ENCODE measurements around the gene WDFY2.

Gene WDFY2

DNA sequence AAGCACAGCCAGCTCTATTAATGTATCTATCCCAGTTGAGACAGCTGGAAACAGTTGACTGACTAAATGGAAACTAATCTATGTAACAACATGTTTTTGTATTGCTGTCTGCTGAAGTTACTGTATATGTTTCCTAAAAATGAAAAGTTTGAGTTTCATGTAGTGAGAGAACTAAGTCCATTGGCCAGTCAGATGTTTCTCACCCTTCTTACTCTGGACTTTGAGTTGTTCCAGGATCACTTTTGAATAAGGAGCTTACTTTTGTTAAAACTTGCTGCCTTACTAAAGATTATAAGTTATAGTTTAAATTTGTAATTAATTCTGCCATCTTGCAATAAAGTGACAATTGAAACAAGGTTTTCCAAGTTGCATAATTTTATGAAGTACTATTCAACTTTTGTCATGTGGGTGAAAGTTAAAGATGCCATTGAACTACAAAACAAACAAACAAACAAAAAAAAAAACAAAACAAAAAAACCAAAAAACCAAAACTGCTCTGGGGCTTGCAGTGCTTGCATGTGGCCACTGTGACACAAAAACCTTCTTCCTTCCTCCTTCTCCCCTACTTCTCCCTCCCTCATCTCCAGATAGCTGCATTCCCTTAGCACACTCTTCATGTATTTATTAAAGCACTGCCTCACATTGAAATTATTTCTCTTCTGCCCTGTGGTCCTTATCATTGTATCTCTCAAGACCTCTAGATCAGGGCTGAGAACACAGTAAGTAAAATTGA is 15.3 kb downstream of the WDFY2 start:
- DNase-seq (ENCODE audit: low spot score), result no peak

DNA sequence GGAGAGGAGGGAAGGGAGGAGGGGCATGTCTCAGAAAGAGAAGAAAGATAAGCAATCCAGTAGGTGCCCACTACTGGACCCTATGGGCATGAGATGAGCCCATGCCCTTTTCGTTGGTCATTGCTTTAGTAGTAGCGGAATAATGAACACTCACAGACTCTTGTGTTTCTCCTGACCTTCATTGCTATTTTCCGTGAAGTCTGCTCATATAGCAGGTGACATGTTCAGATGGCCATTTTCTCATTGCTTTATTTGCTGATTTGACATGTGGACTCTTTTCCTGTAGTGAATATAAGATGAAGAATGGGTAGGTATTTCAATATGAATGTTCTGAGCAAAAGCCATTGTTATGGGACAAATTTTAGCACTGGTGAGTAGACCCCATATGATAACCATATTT is 16.4 kb downstream of the WDFY2 start:
- no peak for DNase-seq (ENCODE audit: low spot score)

DNA sequence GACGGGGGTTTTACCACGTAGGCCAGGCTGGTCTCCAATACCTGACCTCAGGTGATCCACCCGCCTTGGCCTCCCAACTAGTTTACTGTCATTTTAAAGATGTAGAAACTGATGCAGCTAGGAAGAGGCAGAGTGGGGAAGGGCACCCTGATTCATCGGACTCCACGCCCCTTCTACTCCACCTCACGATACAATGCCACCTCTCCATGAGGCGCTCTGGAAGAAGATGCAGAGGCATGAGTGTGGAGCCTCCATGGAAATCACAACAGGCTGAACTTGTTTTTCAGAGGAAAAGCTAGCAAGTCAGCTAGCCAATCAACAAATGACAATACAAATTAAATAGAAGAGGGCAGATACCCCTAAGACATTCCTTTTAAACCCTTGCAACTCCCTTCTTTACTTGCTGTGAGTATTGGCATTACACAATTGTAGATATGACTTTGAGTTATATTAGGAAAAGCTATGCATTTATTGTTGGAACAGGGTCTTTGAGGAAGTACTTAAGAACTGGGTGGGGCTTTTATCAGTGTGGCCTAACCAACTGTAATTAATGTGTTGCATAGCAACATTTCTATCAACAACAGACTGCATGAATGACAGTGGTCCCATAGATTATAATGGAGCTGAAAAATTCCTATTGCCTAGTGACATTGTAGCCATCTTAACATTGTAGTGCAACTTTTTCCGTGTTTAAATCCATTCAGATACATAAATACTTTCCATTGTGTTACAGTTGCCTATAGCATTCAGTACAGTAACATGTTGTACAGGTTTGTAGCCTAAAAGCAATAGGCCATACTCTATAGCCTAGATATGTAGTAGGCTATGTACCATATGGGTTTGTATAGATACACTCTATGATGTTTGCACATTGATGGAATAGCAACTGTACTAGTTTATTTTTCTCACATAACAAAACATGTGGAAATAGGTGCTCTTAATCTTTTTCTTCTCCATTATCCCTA is 17.6 kb downstream of the WDFY2 start:
- DNase-seq (ENCODE audit: low spot score), result no peak

DNA sequence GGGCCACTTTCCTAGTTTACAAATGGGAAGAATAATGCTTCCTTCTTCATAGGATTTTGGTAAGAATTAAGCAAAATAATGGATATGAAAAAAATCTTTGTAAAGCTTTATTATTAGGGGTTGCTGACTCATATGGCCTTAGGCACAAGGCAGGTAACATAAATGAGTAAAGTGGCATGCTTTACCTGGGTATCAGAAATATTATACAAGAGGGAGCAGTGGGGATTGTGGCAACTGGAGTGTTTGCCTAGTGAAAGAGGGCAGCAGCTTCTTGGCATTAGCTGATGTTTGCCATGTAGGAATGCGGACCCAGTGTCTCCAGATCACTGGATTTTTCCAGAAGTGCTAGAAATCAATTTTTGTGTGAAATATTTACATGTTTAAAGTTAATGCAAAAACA is 19.5 kb downstream of the WDFY2 start:
- no peak for DNase-seq (ENCODE audit: low spot score)

DNA sequence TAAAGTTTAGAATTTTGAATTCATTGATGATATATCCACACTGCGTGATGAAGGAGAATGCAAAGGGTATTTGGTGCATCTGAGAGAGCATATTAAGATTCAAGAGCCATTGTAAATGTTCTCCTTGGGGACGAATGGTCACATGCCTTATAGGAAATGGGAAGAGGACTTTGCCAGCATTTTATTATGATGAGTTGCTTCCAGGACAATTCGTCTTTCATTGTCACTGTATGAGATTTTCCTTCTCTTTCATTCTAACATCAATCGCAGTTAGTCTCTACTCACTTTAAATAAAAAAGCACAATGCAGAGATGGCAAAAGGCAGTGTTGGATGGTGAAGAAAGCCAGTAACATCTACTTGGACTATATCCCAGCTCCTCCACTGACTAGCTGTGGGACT is 21.4 kb downstream of the WDFY2 start:
- no peak for DNase-seq (ENCODE audit: low spot score)

DNA sequence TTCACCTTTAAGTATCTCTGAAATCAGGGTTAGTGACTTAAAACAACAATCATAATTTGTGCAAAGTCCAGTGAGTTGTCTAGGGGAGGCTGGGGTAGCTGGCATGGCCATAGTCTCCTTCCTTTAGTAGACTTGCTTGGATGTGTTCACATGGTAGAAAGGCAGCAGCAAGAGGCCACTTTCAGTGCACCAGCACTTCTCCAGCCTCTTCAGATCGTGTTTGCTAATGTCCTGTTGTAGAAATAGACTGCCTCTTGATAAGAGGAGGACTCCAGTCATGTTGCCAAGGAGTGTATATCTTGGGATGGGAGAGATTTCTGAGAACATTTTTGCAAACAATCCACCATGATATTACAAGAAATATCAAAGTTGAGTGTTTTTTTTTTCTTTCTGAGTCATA is 22.9 kb downstream of the WDFY2 start:
- DNase-seq (ENCODE audit: low spot score), result no peak

DNA sequence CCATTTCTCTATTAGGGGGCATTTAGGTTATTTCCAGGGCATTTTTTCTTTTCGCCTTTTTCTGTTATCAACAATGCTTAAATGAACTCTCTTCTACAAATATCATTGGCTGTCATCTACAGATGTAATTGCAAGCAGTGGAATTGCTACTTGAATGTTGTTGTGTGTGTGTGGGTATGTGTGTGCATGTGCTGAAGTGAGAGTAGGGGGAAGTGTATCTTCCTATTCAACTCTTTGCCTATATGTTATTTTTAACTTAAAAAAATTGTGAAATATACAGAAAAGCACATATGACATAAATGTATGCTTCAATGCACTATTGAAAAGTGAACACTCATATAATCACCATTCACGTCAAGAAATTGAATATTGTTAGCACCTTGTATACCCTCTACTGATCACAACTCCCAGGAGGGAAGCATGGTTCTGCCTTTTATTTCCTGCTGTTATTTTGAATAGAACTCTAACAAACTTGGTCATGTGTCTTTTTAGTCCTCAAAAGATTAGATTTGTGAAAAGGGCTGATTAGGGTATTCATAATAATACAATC is 24.7 kb downstream of the WDFY2 start:
- no peak for DNase-seq (ENCODE audit: low spot score)

DNA sequence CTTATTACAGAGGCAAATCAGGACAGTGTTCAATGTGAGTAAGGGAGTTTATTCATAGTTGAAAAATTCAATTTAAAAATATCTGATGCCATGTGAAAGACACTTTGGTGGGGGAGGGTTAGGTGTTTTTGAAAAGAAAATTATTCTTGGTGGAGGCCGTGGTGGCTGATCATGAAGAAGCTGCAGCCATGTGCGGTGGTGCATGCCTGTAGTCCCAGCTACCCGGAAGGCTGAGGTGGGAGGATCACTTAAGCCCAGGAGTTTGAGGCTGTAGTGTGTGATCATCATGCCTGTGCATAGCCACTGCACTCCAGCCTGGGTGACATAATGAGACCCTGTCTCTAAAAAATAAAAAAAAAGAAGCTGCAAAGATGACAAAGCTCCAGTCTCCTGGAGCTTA is 28.6 kb downstream of the WDFY2 start:
- no peak for DNase-seq (ENCODE audit: low spot score)

DNA sequence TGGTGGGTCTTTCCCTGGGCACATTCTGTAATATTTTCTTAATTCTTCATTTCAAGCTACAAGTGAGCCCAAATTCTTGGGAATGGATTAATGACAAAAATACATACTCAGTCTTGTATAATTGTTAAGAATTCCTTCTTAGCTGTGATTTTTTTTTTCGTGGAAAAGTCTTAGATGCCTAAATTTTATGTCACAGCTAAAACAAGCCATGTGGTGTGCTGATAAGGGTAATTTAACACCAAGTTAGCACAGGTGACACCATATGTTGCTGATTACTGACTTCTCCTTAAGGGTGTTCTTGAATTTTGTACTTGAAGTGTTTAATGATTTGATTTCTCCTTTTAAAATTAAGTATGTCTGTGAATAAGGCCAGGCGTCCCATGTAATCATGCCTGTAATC is 29.3 kb downstream of the WDFY2 start:
- DNase-seq (ENCODE audit: low spot score), result no peak

DNA sequence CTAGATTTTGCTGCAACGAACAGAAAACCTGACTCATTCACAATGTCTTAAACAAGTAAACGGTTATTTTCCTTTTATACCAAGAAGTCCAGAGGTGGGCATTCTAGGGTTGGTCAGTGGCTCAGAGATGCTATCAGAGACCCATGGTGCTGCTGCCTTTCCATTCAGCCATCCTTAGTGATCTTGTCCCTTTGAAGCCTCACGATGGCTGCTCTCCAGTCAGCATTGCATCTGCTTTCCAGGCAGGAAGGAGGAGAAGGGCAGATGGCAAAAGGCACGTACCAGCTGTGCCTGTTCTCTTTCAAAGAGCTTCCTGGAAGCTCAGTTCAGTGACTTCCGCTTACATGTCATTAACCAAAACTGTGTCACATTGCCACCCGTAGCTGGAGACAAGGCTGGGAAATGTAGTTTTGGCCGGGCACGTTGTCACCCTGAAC is 30.1 kb downstream of the WDFY2 start:
- DNase-seq (ENCODE audit: low spot score), result peak; percentile 73

DNA sequence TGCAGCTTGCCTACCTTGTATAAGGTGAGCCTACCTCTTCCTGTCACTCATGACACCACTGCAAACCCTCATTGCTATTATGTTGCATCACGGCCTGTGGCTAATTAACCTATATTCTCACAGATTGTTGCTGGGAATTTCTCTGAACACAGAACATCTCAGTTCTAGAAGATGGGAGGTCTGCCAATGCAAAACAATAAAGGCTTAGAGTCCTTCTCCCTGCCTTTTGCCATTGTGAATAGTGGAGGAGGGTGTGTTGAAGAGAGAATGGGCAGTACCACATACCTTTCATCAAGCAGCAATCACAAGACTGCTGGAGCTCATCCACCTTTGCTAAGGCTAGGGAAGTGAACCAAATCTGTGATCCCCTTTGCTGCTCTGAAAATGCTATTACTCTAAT is 34.4 kb downstream of the WDFY2 start:
- no peak for DNase-seq (ENCODE audit: low spot score)

DNA sequence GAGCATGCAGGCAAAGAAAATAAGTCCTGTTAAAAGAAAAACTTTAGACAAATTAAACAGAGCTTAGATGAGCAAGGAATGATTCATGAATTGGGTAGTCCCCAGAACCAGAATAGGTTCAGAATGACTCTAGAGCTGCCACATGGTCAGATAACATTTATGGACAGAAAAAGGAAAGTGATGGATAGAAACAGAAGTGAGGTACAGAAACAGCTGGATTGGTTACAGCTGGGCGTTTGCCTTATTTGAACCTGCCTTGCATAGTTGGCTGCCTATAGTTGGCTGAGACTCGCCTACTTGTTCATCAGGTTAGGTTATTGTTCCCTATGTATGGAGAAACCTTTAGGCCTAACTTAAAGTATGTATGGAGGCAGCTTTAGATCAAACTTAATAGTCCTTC is 35.4 kb downstream of the WDFY2 start:
- DNase-seq (ENCODE audit: low spot score), result no peak

DNA sequence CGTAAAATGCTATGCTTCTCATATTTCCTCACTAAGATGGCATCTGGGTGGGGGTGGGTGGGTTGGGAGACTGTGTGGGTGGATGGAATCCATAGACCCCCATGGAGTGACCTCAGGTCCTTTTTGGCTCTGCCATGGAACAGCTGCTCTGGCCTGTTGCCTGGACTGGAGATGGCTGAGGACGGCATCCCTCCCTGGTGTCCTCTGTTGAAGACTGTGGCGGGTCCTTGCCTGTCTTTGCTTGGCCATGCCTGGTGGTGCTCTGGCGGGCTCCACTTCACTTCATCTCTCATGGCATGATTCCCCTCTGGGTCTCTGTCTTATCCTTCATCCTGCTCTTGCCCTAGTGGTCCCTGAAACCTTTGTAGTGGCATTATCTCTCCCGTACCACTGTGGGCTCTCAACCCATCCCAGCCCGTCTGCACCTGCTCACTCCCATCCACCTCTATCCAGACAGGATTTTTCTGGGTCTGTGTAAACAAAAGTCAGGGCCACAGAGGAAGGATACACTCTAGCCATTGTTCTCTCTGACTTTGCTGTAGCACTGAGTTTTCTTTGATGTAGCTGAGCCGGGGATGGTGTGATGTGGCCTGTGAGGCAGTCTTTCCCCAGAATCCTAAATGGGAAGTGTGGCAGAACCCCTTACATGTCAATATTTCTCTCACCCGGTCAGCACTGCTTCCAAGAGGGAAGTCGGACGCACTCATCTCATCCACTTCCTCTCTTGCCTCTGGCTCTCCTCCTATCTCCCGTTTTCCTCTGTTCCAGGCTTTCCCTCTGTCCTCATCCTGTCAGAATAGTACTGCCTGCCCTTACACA is 36.1 kb downstream of the WDFY2 start:
- no peak for DNase-seq (ENCODE audit: low spot score)

DNA sequence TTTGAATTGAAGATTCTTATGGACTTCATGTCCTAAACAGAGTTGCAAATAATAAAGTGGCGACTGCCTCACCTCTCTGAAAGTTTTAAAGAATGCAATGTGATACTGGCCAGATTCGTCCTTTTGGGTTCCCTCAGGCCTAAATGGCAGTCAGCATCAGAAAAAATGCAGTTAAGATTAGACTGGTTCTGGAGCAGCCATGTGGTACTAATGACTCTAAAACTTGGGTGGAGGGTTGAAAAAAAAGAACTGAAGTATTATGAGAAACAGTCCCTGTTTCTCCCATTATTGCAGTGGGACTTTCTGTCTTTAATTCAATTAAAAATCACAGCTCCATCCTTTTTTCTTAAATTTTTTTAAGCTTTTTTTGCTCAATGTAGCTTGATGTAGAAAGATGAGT is 37.3 kb downstream of the WDFY2 start:
- no peak for DNase-seq (ENCODE audit: low spot score)

DNA sequence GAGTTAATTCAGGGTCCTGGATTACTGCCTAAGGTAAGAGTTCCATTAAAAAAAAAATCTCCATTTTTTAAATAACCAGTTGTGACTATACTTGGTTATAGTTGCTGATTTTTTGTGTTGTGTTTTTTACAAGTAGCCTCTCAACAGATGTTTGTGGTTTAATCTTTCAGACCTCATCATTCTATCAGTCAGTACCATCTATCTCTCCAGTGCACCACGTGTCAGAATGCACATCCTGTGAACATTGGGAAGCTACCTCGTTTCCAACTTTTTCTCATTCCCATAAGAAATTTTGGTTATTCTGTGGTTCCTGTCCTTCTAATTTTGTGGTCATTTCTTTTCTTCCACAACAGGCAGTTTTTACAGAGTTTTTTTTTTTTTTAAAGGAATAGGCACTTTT is 39.2 kb downstream of the WDFY2 start:
- no peak for DNase-seq (ENCODE audit: low spot score)

DNA sequence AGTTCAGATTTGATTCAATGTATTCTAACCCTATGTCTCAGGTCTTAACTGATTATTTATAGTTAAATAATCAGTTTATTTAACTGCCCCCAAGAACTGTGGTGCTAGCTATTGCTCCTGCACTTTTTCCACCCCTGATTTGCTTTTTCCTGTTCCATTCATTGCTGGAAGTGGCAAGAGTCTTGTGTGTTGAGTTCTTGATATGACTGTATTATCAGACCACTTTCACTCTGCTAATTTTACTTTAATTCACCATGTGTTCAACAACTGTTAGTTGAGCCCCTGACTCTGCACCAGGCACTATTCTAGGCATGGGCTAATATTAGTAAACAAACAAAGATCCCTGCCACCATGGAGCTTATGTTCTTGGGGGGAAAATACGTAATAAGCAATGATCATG is 39.9 kb downstream of the WDFY2 start:
- DNase-seq (ENCODE audit: low spot score), result no peak

DNA sequence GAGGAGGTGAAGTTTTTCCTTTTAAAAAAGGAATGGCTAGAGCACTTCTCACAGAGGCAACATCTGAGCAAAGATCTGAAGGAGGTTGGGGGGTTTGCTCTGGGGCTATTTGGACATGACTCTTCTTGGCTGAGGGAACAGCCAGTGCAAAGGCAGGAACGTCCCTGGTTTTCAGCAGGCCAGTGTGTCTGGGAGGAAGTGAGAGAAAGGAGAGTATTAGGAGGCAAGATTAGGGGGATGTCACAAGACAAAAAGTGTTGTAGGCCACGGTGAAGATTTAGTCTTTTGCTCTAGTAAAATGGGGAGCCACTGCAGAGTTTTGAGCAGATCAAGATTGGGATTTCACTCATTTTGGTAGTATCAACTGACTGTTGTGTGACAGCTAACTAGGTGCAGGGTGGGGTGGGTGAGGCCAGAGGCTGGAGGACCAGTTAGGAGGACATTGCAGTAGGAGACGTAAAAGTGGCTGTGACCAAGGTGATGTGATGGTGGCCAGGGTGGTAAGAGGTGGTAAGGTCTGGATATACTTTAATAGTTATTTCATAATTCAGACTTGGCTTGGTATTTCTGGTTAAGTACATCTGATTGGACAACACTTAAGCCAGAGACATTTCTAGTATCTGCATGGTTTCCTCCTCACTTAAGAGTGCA is 40.6 kb downstream of the WDFY2 start:
- DNase-seq (ENCODE audit: low spot score), result no peak

DNA sequence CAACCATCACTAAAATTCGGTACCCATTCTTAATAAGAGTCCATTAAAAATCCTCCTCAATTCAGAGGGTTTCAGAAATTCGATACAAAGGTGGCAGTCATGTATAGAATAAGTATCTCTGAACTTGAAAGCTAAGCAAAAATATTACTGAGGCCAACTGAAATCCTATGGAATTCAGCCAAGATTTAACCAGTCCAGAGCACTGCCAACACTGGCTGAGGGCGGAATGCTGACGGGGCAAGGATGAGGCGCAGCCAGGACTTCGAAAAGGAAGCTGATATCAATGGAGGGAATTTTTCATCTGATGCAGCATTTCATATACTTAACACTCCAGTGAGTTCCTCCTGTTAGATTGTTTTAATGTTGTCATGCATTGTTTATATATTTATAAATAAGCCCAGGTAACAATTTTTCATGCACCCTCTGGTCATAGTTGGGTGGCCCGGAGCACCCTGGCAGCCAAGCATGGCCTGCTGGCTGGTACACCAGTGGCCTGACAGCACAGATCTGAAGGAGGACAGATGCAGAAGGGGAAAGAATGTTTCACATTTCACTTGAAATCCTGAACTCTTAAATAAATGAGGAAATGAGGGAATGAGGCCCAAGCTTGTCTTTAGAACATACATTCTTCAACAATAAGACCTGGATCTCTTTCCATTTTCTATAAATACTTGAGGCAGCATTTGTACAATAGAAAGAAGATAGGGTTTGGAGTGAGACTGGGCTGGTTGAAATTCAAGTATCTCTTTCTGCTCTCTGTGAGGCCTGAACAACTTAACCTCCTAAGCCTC is 41.5 kb downstream of the WDFY2 start:
- DNase-seq (ENCODE audit: low spot score), result no peak

DNA sequence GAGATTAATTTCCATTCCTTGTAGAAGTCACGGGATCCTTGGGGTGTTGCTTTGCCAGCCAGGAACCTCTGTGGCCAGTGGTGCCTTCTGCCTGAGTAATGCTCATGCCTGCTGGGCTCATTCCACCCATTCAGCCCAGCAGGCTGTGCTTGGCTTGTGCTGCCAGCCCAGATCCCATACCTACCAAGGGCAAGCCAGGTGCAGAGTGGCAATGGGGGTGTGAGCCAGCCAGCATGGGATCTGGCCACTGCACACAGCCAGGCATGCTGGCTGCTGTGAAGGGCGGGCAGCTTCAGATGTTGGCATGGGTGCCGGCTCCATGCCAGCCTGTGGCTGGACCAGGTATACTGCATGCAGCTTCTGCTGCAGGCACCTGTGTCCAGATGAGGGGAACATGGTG is 42.5 kb downstream of the WDFY2 start:
- no peak for DNase-seq (ENCODE audit: low spot score)
